ENCODE measurements around the gene ANKRD33B. TPM values are rescaled to one million over a fixed set of nuclear protein-coding genes. Genes with fewer than 3 reads are reported as not detected.
"Not testable (repeated sequence)": the region's sequence is repeated elsewhere in the genome, so short reads cannot be mapped to it uniquely, and the experiment has no call there.

The ANKRD33B gene
- total RNA-seq, 4 donors from 2014 or later: 0.70 to 6.6 (median 3.6) TPM

DNA sequence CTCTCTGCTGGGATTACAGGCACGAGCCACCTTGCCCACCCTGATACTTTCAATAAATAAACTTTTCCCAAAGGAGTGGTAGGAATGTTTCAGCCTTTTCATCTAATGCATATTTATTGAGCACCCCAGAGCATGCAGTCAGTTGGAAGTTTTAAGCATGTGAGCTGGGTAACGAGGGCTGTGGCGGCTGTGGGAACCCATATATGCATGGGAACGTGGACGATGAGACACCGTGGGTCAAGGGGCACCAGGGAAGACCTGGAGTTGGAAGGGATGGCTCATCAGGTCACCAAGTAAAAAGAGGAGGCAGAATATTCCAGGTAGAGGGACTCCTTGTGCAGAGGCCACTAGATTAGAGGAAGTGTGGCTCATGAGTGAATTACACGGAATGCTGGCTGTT lies 64.7 kb downstream of the ANKRD33B start:
- Histone ChIP-seq H3K4me1 (peaks cover 0 to 7% (median 5%) of the 10 kb centered on the region in 4 donors), H3K4me3 (no peak overlapping the region)

DNA sequence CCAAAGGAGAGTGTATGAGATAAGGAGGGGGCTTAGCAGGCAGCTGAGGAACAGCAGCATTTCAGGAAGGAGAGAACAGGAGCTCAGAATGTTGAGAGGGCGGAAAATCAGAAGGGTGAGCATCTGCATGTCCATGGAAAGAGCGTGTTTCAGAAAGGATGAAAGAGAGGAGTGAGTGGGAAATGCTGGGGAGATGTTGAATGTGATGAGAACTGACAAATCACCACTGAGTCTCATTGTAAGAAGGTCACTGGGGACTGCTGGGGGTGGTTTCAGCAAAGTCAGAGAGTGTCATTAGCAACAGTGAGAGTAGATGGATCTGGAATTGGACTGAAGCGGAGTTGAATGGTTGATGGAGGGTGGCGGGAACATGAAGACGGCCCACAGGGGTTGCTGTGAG lies 65.8 kb downstream of the ANKRD33B start:
- H3K4me3 ChIP-seq: no peak overlapping the region
- no peaks in the 10 kb centered on the region for H3K27me3 ChIP-seq
- H3K9me3 ChIP-seq: no peaks in the 10 kb centered on the region
- peak in 1 of 3 donors; percentile 6 for DNase-seq
- no peak for TF ChIP-seq POLR2A (IDR thresholded peaks at IDR 0.05)
- TF ChIP-seq, protein P1, sequence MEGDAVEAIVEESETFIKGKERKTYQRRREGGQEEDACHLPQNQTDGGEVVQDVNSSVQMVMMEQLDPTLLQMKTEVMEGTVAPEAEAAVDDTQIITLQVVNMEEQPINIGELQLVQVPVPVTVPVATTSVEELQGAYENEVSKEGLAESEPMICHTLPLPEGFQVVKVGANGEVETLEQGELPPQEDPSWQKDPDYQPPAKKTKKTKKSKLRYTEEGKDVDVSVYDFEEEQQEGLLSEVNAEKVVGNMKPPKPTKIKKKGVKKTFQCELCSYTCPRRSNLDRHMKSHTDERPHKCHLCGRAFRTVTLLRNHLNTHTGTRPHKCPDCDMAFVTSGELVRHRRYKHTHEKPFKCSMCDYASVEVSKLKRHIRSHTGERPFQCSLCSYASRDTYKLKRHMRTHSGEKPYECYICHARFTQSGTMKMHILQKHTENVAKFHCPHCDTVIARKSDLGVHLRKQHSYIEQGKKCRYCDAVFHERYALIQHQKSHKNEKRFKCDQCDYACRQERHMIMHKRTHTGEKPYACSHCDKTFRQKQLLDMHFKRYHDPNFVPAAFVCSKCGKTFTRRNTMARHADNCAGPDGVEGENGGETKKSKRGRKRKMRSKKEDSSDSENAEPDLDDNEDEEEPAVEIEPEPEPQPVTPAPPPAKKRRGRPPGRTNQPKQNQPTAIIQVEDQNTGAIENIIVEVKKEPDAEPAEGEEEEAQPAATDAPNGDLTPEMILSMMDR (IDR thresholded peaks at IDR 0.05): no peak
- no peak overlapping the region for H3K27ac ChIP-seq
- H3K4me1 ChIP-seq: peaks cover 0 to 13% (median 4%) of the 10 kb centered on the region in 4 donors
- H3K36me3 ChIP-seq: no peaks in the 10 kb centered on the region

More for the DNA sequence above, 64.7 kb downstream of the ANKRD33B start:
- Histone ChIP-seq H3K36me3 (no peaks in the 10 kb centered on the region), H3K9me3 (no peaks in the 10 kb centered on the region), H3K27ac (peak overlapping the region in 1 of 4 donors; percentile 11), H3K27me3 (no peaks in the 10 kb centered on the region)
- TF ChIP-seq, protein P1 (IDR thresholded peaks at IDR 0.05): no peak
- TF ChIP-seq POLR2A (IDR thresholded peaks at IDR 0.05): no peak
- DNase-seq: peak in 1 of 3 donors; percentile 41

DNA sequence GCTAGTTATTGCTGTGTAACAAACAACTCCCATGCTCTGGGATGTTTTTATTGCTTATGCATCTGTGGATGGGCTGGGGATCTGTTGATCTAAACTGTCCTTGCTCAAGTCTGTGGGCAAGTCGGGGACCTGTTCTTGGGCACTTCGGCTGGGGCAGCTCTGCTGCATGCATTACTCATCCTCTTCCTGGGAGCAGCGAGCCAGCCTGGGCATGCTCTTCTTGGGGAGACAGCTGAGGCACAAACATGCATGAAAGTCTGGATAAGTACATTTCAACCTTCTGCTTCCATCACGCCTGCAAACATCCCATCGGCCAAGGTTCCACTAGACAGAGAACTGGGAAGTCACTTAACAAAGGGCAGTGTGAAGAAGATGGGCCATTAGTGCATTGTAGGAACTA lies 66.3 kb downstream of the ANKRD33B start:
- DNase-seq: no peak
- Histone ChIP-seq H3K36me3 (no peaks in the 10 kb centered on the region), H3K4me3 (no peak overlapping the region), H3K27ac (peak overlapping the region in 1 of 4 donors; percentile 7), H3K4me1 (peaks cover 0 to 13% (median 6%) of the 10 kb centered on the region in 4 donors), H3K27me3 (no peaks in the 10 kb centered on the region), H3K9me3 (no peaks in the 10 kb centered on the region)
- no peak for TF ChIP-seq POLR2A (IDR thresholded peaks at IDR 0.05)
- TF ChIP-seq, protein P1 (IDR thresholded peaks at IDR 0.05): no peak

- not testable (repeated sequence) for H3K4me3 ChIP-seq, DNase-seq, H3K27me3 ChIP-seq, H3K9me3 ChIP-seq, H3K36me3 ChIP-seq
- peak overlapping the region in 1 of 4 donors; percentile 76 for H3K27ac ChIP-seq
- peaks cover 0 to 14% (median 9%) of the 10 kb centered on the region in 4 donors for H3K4me1 ChIP-seq
Observed at GRCh38 chr5:10630744-10631143, 66.9 kb downstream of the ANKRD33B start.

DNA sequence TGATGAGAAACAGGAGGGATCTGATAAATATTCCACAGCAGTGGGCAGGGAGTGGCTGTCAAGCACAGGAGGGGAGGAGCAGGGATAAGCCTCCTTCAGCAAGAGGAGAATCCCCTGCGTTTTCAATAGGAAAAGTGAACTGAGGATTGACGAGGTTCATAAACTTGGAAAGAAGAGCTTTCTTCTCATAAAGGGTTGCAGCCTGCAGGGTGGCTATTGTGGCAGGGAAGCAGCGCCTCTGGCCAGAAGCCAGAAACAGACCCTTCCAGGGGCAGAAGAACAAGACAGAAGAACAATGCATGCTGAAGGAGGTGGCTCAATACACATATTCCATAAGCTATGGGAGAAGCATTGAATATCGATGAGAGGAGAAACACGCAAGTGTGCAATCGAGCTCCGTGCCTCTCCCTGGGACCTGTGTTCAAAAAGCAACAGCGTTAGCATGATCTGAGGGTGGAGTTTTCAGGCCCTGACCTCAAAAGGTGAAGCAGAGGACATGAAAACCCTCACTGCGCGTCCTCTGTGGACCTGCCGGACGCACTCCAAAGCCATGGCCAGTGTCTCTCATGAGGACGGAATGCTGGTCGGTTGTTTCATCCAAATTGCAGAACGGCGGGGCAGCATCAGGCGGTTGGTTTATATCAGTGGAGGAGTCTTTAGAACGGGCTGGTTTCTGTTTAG lies 67.6 kb downstream of the ANKRD33B start:
- peak overlapping the region in 2 of 4 donors; percentile 56 to 76 for H3K27ac ChIP-seq
- no peaks in the 10 kb centered on the region for H3K9me3 ChIP-seq
- no peaks in the 10 kb centered on the region for H3K27me3 ChIP-seq
- H3K36me3 ChIP-seq: no peaks in the 10 kb centered on the region
- TF ChIP-seq, protein P1 (IDR thresholded peaks at IDR 0.05): no peak
- no peak for TF ChIP-seq POLR2A (IDR thresholded peaks at IDR 0.05)
- H3K4me1 ChIP-seq: peaks cover 0 to 16% (median 10%) of the 10 kb centered on the region in 4 donors
- DNase-seq: peak in 1 of 3 donors; percentile 27
- H3K4me3 ChIP-seq: peak overlapping the region in 3 of 4 donors; percentile 13 to 33 (median 27)

DNA sequence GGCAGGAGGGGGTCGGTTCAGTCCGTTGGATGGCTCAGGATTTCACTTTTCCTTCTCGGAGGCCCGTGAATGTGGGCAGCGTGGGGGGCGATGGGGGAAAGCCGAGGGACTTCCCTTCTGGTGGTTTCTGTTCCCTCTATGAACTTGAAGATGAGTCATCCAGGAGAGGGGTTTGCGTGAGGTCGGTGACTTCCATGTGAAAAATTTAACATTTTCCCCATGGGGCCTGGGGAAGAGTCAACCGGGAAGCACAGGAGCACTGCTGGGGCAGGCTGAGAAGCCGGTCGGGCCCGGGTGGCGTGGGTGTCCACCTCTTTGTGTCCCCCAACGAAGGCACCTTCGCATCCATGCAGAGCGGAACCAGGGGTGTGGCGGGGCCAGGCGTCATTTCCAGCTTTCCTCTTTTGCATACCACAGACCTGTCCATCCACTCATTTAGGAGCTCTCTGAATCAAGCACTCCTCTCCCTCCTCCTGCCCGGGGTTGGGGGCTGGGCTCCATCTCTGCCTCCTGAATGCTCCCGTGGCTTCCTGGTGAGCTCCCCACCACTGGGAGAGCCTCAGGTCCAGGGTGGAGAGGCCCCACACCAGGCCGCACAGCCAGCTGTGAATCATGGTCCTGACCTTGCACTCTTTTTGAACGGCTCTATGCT lies 68.4 kb downstream of the ANKRD33B start:
- peaks cover 0 to 16% (median 10%) of the 10 kb centered on the region in 4 donors for H3K4me1 ChIP-seq
- H3K9me3 ChIP-seq: no peaks in the 10 kb centered on the region
- TF ChIP-seq POLR2A (IDR thresholded peaks at IDR 0.05): no peak
- TF ChIP-seq, protein P1 (IDR thresholded peaks at IDR 0.05): no peak
- H3K27ac ChIP-seq: peak overlapping the region in 2 of 4 donors; percentile 56 to 76
- peak in 2 of 3 donors; percentile 78 to 80 for DNase-seq
- no peaks in the 10 kb centered on the region for H3K36me3 ChIP-seq
- peak overlapping the region in 3 of 4 donors; percentile 13 to 33 (median 27) for H3K4me3 ChIP-seq
- H3K27me3 ChIP-seq: no peaks in the 10 kb centered on the region
